Mucosa of stomach (tissue), 1 donor: ENCODE results near the gene F10.

Experiments used
- H3K27me3 ChIP-seq: one replicate; pipeline ENCODE4 v1.7.0; 2013; ENCODE audit warnings: mild to moderate bottlenecking, low read length; ENCODE audit not compliant: control insufficient read depth, insufficient read depth
- H3K36me3 ChIP-seq: one replicate; pipeline ENCODE4 v1.7.0; 2013; ENCODE audit warnings: low read length; ENCODE audit not compliant: control insufficient read depth, insufficient read depth
- H3K4me1 ChIP-seq: one replicate; pipeline ENCODE4 v1.7.0; 2013; ENCODE audit warnings: mild to moderate bottlenecking, low read length; ENCODE audit not compliant: control insufficient read depth, insufficient read depth
- H3K4me3 ChIP-seq: one replicate; pipeline ENCODE4 v1.7.0; 2013; ENCODE audit warnings: low read length
- H3K9ac ChIP-seq: one replicate; pipeline ENCODE4 v1.7.0; 2013; ENCODE audit warnings: mild to moderate bottlenecking, low read length, moderate library complexity
- H3K9me3 ChIP-seq: one replicate; pipeline ENCODE4 v1.7.0; 2013; ENCODE audit warnings: mild to moderate bottlenecking, low read length, moderate library complexity; ENCODE audit not compliant: control insufficient read depth
- donor health status: Pancreatic carcinoma.

The F10 gene

DNA sequence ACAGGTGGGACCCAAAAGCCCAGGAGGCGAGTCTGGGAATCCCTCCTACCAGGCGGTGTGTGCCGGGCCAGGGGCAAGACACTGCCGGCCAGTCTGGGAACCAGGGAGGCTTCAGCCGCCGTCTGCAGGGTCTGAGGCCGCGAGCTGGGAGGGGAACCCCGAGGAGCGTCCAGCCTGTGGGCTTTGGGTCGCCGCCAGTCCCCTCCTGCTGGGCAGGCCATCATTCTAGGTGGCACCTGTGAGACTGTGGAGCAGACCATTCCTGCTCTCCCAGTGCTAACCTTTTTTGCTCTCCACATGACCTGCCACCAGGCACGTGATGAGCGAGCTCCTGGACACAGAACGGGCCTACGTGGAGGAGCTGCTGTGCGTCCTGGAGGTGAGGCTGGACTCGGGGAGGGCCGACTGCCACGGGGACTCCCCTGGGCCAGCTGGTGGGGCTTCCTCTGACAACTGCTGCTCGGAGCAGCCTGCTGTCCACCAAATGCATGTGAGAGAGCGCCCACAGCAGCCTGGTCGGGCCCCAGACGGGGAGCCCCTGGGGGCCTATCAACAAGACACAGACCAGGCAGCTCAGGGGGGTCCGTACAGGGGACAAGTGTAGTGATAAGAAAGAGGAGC, 41.6 kb upstream of the F10 start:
- no peaks in the 10 kb centered on the region for H3K9me3 ChIP-seq
- peaks cover 6% of the 10 kb centered on the region for H3K36me3 ChIP-seq
- H3K4me1 ChIP-seq, result peaks cover 4% of the 10 kb centered on the region
- no peaks in the 10 kb centered on the region for H3K27me3 ChIP-seq
- no peak overlapping the region for H3K4me3 ChIP-seq
- H3K9ac ChIP-seq, result no peak overlapping the region

DNA sequence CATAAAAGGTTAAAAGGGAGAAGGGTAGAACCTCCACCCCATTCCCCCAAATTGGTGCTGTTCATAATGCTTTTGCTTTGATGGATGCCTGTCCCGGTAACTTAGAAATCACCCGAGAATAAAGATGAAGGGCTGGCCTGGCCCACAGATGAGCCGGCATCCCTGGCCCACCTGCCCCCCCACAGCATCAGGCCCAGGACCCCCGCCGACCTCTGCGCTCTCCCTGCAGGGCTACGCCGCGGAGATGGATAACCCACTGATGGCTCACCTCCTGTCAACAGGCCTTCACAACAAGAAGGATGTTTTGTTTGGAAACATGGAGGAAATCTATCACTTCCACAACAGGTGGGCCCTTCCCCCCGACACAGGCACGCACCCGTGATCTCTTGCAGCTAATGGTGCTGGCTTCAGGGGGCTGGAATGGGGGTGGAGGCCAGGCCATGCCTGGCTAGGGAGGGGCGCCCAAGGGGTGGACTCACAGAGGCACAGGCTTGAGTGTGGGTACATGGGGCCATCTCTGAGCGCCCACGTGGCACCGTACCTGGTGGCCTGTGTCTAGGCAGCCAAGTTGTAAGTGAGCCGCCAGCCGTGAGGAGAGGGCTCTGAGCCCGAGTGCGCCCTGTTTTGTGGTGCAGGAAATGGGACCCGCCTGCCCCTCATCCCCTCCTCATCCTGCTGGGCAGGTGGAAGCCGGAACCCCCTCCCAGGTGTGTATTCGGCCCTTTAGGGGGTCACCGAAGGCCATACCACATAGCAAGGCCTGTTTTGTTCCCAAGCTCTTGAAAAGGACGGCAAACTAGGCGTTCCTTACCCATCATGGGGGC, 40.2 kb upstream of the F10 start:
- Histone ChIP-seq H3K4me1 (peaks cover 4% of the 10 kb centered on the region), H3K27me3 (no peaks in the 10 kb centered on the region), H3K9ac (no peak overlapping the region), H3K4me3 (no peak overlapping the region), H3K9me3 (no peaks in the 10 kb centered on the region), H3K36me3 (no peaks in the 10 kb centered on the region)

DNA sequence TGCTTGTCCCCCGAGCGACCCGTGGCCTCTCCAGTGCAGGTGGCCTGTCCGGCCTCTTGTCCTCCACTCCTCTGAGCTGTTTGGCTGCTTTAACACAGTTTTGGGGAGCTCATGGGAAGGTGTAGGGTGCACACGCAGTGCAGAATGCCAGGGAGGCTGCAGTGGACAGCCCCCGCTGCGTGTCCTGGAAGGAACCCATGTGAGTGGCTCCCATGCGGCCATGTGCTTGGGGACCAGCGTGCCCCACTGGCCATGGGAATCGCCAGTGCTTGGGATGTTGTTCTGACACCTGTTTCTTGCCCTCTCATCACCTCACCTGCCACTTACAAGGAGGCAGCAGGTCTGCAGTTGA, 39.6 kb upstream of the F10 start:
- H3K4me1 ChIP-seq, result peaks cover 4% of the 10 kb centered on the region
- H3K4me3 ChIP-seq, result no peak overlapping the region
- H3K9me3 ChIP-seq, result no peaks in the 10 kb centered on the region
- H3K36me3 ChIP-seq, result no peaks in the 10 kb centered on the region
- H3K27me3 ChIP-seq, result no peaks in the 10 kb centered on the region
- H3K9ac ChIP-seq, result no peak overlapping the region

DNA sequence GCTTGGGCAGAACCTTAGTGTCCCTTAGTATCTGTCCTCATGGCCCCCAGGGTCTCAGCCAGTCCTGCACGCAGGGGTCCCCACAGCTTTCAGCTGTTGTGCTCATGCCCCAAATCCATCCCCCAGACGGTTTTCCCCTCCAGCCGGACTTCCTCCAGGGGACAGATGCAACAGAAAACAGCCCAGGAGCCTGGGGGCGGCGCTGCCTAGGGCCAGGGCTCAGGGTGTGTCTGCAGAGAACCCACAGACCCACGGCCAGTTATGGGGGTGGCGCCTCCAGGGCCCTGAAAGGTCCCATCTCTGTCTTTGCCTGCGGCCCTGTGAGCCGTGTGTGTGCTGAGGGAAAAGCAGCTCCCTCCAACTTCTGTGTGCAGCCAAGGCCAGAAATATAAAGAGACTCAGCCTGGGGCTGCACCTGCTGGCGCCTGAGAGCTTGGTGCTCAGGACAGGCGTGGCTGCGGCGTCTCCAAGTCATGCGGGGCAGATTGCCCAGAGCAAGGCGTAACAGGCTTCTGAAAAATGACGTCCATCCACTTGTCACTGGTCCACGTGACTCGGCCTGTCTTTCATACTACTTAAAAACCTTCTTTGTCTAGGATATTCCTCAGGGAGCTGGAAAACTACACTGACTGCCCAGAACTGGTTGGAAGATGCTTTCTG, 39.1 kb upstream of the F10 start:
- Histone ChIP-seq H3K27me3 (no peaks in the 10 kb centered on the region), H3K9me3 (no peaks in the 10 kb centered on the region), H3K4me3 (no peak overlapping the region), H3K9ac (no peak overlapping the region), H3K36me3 (no peaks in the 10 kb centered on the region), H3K4me1 (peaks cover 4% of the 10 kb centered on the region)

GRCh38 chr13:113084094-113084942, 38.3 kb upstream of the F10 start:
- no peak overlapping the region for H3K4me3 ChIP-seq
- H3K36me3 ChIP-seq, result no peaks in the 10 kb centered on the region
- H3K9me3 ChIP-seq, result no peaks in the 10 kb centered on the region
- H3K4me1 ChIP-seq, result peaks cover 4% of the 10 kb centered on the region
- H3K9ac ChIP-seq, result no peak overlapping the region
- H3K27me3 ChIP-seq, result no peaks in the 10 kb centered on the region

DNA sequence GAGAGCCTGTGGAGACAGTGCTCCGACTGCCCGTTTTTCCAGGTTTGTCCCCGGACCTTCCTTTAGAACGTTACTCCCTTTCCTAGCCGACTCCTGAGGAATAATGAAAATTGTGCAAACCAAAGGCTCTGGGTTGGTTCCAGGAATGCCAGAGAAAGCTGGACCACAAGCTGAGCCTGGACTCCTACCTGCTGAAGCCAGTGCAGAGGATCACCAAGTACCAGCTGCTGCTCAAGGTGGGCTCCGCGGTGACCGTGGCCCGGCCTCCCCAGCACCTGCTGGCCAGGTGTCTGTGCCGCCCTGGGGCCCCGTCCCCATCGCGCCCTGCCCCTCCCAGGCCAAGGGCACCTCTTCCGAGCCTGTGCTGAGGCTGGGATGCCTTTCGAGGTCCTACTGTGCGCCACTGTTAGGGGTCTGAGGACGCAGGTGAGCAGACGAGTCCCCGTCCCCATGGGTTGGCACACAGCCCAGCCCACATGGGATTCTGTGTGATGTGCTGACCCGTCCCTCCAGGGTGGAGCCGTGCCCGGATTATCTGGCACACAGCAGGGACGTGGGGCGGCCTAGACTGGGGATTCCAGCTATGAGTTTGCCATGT, 37.6 kb upstream of the F10 start:
- Histone ChIP-seq H3K9me3 (no peaks in the 10 kb centered on the region), H3K36me3 (no peaks in the 10 kb centered on the region), H3K4me3 (no peak overlapping the region), H3K9ac (no peak overlapping the region), H3K4me1 (peaks cover 4% of the 10 kb centered on the region), H3K27me3 (no peaks in the 10 kb centered on the region)

DNA sequence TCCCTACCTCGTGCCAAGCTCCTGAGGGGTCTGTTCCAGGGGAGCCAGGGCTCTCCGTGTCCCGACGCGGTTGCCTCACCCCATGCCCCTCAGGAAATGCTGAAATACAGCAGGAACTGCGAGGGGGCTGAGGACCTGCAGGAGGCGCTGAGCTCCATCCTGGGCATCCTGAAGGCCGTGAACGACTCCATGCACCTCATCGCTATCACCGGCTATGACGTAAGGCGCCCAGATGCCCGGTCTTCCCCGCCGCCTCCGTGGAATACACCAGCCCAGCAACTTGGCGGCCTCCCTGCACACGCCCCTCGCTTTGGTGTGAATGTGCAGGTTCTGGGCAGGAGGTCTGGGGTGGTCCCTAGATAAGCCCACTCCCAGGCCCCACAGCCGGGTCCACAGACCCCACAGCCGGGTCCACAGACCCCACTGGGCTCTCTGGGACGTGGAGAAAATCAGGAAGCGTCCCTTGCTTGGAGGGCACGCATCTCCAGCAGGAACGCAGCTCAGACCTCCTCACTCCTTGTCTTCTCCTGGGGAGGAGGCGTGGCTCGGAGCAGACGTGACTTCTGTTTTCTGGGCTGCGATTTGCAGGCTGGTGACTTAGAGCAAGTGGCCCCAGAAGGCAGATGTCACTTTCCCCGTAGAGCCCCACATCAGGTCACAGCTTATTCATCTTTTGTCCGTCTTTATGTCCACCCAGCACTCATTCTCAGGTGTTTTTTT, 36.4 kb upstream of the F10 start:
- H3K36me3 ChIP-seq, result no peaks in the 10 kb centered on the region
- H3K9me3 ChIP-seq, result no peaks in the 10 kb centered on the region
- H3K4me3 ChIP-seq, result no peak overlapping the region
- H3K27me3 ChIP-seq, result no peaks in the 10 kb centered on the region
- H3K9ac ChIP-seq, result no peak overlapping the region
- H3K4me1 ChIP-seq, result peaks cover 4% of the 10 kb centered on the region

- Histone ChIP-seq H3K27me3 (no peaks in the 10 kb centered on the region), H3K4me1 (peaks cover 4% of the 10 kb centered on the region), H3K36me3 (no peaks in the 10 kb centered on the region), H3K4me3 (no peak overlapping the region), H3K9me3 (no peaks in the 10 kb centered on the region), H3K9ac (no peak overlapping the region)
These were observed 35.3 kb upstream of the F10 start for GRCh38 chr13:113086991-113087922.

DNA sequence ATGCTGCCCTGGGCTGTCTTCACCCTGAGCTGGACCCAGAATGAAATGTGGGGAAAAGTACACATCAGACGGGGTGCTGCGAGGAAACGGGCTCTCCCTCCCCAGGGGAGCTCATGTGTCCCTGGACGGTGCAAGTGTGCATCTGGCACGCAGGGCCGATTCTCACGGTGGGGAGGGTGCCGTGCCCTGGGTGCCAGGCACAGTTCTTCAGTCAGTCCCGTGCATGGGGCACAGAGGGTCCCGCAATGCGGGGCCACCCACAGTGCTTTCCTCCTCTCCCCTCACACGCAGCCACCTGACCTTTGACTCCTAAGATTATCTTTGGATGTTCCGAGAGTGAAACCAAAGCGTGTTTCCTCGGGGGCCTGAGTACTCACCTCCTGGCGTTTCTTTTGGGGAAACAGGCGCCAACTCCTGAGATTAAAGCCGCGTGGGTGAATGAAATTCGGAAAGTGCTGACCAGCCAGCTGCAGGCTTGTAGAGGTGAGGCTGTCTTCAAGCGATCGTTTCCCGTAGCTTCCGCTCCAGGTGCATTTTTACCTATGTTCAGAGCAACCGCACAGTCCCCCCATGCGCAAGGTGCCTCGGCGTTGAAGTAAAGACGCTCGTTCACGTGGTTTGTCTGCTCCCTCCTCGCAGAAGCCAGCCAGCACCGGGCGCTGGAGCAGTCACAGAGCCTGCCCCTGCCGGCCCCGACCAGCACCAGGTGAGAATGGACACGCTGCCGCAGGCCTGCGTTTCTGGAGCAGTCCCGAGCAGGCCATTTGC, 34.5 kb upstream of the F10 start:
- no peak overlapping the region for H3K9ac ChIP-seq
- H3K4me1 ChIP-seq, result peaks cover 4% of the 10 kb centered on the region
- no peaks in the 10 kb centered on the region for H3K9me3 ChIP-seq
- H3K27me3 ChIP-seq, result no peaks in the 10 kb centered on the region
- no peaks in the 10 kb centered on the region for H3K36me3 ChIP-seq
- no peak overlapping the region for H3K4me3 ChIP-seq

DNA sequence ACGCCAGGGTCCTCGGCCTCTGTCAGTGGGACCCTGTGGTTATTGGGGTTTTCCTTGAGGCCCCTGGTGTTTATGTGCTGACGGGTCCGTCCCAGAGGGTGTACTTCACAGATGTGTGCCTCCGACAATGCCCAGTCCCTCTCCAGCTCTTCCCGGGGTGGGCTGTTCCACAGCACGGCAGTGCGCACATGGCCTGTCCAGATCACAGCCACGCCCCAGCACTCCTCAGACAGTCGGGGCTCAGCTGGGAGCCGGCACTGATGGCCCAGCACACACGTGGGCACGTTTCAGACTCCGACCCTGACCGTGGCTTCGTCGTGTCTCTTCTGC, 33.9 kb upstream of the F10 start:
- no peaks in the 10 kb centered on the region for H3K27me3 ChIP-seq
- no peaks in the 10 kb centered on the region for H3K36me3 ChIP-seq
- H3K4me1 ChIP-seq, result no peaks in the 10 kb centered on the region
- H3K9ac ChIP-seq, result no peak overlapping the region
- no peak overlapping the region for H3K4me3 ChIP-seq
- no peaks in the 10 kb centered on the region for H3K9me3 ChIP-seq
